Heart right ventricle (tissue), 16 donors: Measurements from ENCODE around the gene ARRDC1. TPM values are rescaled to one million over a fixed set of nuclear protein-coding genes. Genes with fewer than 3 reads are reported as not detected.

Experiments
- ATAC-seq, 8 donors: fragments of 200-7000 bp; cut with Tn5 transposase; one replicate each; pipeline ENCODE4 v1.9.1; 2020; ENCODE audit warnings: mild to moderate bottlenecking in 8 of 8, moderate library complexity in 8 of 8, moderate number of reproducible peaks in 1 of 8
- DNase-seq, 2 donors: peaks; one replicate each; pipeline ENCODE4 v3.0.0-alpha.2; 2020
- H3K27ac ChIP-seq, 10 donors: fragments of 200-600 bp; sonication (generic) in 2 of 10; one replicate each; pipeline versions ENCODE4 v1.5.0 to v1.8.0; 2020 to 2022; ENCODE audit warnings: mild to moderate bottlenecking in 3 of 10
- H3K27me3 ChIP-seq, 7 donors: fragments of 200-600 bp; one replicate each; pipeline ENCODE4 v1.8.0; 2021 to 2022; ENCODE audit warnings: mild to moderate bottlenecking in 2 of 7
- H3K36me3 ChIP-seq, 9 donors: fragments of 200-600 bp; sonication (generic) in 1 of 9; one replicate each; pipeline versions ENCODE4 v1.5.0 to v1.8.0; 2020 to 2022; ENCODE audit warnings: mild to moderate bottlenecking in 2 of 9
- H3K4me1 ChIP-seq, 9 donors: fragments of 200-600 bp; sonication (generic) in 1 of 9; one replicate each; pipeline versions ENCODE4 v1.5.0 to v1.8.0; 2020 to 2022; ENCODE audit warnings: mild to moderate bottlenecking in 4 of 9
- H3K4me3 ChIP-seq, 10 donors: fragments of 200-600 bp; sonication (generic) in 2 of 10; one replicate each; pipeline versions ENCODE4 v1.5.0 to v1.8.0; 2020 to 2022; ENCODE audit warnings: mild to moderate bottlenecking in 7 of 10, moderate library complexity in 2 of 10
- H3K9me3 ChIP-seq, 11 donors: fragments of 200-600 bp in 10 of 11; sonication (generic) in 2 of 11; one replicate each; pipeline versions ENCODE4 v1.5.0 to v1.8.0; 2013 to 2022; ENCODE audit warnings: mild to moderate bottlenecking in 2 of 11, control low read depth in 1 of 11, moderate library complexity in 1 of 11
- CTCF ChIP-seq, 9 donors: fragments of 200-600 bp; sonication (generic) in 2 of 9; IDR thresholded peaks; one replicate each; pipeline versions ENCODE4 v1.5.0 to v1.8.0; 2021 to 2022; ENCODE audit warnings: antibody characterized with exemption in 9 of 9, mild to moderate bottlenecking in 5 of 9, moderate library complexity in 1 of 9
- WGBS, 2 donors: extraction: QIAGEN DNeasy Blood & Tissue Kit; methylation state at CpG; one replicate each; pipeline ENCODE4 v1.1.7; 2013; ENCODE audit warnings: inconsistent platforms in 1 of 2; 5-methylcytosine and 5-hydroxymethylcytosine counted together
- intact Hi-C, 10 donors: fragments of 100-400 bp; cut with DNase I; formaldehyde crosslinking; loops; one replicate each; pipeline versions ENCODE4 v1.11.1 to v1.14.2; 2022
- polyA plus RNA-seq, 2 donors: library from polyadenylated mRNA; stranded (reverse); fragments of 200-250 nt; gene quantifications; one replicate each; pipeline ENCODE4 v1.2.3, GENCODE V29; 2013
- total RNA-seq, 10 donors: library from RNA; stranded (reverse); fragmentation: NEBNext Ultra II Directional in 3 of 10; extraction: Animal tissue kit (Norgen Biotek cat#: 25700) in 3 of 10; gene quantifications; one replicate each; pipeline versions ENCODE4 v1.2.1 to v1.2.4, GENCODE V29; 2021 to 2023
- donor health status: Arrhythmogenic right ventricular cardiomyopathy.
- donor health status: ischemic (EF 13 %, LVEDD 7.1; RV severe dilation, severe dysfunction).
- donor health status: healthy with polysubstance abuse.
- donor health status: DM: no; HTN: yes; CAD: no.
- donor health status: DM: no; HTN: no; CAD: no.
- donor health status: ischemic (EF 25% LVEDD 6.9; RV normal size, moderate dysfunction).
- donor health status: ischemic (EF 25% LVEDD 5.7; RV mildly dilated, moderate dysfunction).
- donor health status: healthy.
- donor health status: DM: yes; HTN: yes; CAD: no.
- donor health status: Ischemic cardiomyopathy.
- donor health status: ischemic (EF 35%, LVEDD 5.7; RV mildly dilated, moderate dysfunction).
- donor health status: nonischemic (EF 11% LVEDD 7.7; RV severe dilation, severe dysfunction).
- donor health status: DM: yes; HTN: yes; CAD: no.
- donor health status: PGD.
- donor health status: ischemic (EF 29% LVEDD 5.4; RV normal size, mild dysfunction).
- donor health status: nonischemic (EF 23%, LVEDD 6.1; RV moderate dilation, normal function).

ARRDC1 gene
- total and polyA plus RNA-seq, 12 donors: 10.3 to 93.1 (median 15.2) TPM

DNA sequence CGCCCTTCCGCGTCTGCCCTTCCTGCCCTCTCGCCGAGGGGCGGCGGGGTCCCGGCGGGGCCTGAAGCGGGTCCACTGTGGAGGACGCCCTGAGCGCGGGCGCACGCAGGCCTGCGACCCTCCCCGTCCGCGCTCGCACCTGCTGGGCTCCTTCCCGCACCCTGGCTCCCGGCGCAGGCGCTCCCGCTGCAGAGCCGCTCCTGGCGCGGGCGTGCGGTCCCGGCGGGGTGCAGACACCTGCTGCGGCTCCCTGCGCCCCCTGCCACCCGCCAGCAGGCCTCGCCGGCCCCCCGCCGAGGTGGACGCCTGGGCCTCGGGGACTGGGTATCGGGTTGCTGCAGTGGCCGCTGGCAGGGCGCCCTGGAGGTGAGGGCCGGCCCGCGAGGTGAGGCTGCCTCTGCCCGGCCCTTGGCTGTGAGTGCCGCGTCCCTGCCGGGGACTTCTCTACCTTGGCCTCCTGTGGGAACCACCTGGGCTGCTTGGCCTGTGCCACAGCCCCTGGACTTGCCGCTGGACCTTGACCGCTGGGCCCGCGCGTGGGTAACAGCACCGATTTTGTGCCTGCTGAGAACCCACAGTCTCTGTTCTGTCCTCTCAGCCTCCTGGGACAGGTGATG is 627 bp downstream of the ARRDC1 start:
- Histone ChIP-seq H3K4me3 (peak overlapping the region; percentile 64 to 90 (median 76)), H3K27ac (peak overlapping the region; percentile 80 to 95 (median 91)), H3K36me3 (peaks cover 0 to 5% (median 0%) of the 10 kb centered on the region in 9 donors), H3K4me1 (peaks cover 15 to 47% (median 30%) of the 10 kb centered on the region in 9 donors), H3K27me3 (no peaks in the 10 kb centered on the region), H3K9me3 (no peaks in the 10 kb centered on the region)
- DNase-seq: peak in 1 of 2 donors; percentile 55
- 3 to 5% methylated on average over 56 to 57 of the region's 57 CpGs for WGBS, 2 donors
- no peak for TF ChIP-seq CTCF (IDR thresholded peaks at IDR 0.05)
- ATAC-seq: peak in 3 of 8 donors; percentile 0 to 7 (median 5)
- intact Hi-C loops: loop anchor here in 1 of 10 donors (10.0 kb wide), 1 partner anchor 151 kb away; the partner anchor contains the start of gene NSMF

DNA sequence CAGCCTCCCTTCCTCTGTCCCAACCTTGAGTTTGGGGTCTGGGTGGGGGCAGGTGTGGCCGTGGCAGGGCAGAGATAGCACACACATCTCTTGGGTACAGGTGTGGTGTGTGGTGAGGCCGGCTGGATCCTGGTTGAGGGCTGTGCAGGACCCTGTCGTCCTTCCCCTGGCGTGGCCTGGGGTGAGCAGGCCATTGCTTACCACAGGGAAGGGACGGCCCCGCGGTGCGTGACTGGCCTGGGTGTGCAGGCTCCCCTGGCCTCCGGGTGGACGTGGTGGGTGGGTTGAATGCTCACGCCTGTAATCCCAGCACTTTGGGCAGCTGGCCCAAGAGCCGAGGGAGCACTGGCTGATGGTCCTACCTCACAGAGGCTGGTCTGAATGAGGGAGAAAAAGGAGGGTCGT is 1.2 kb downstream of the ARRDC1 start:
- H3K4me1 ChIP-seq: peaks cover 15 to 51% (median 36%) of the 10 kb centered on the region in 9 donors
- 27 to 28% methylated on average over 13 of the region's 13 CpGs for WGBS, 2 donors
- H3K27ac ChIP-seq: peak overlapping the region in 7 of 10 donors; percentile 54 to 95 (median 92)
- intact Hi-C loops: loop anchor here in 1 of 10 donors (10.0 kb wide), 1 partner anchor 152 kb away; the partner anchor contains the start of gene NSMF
- ATAC-seq: peak in 4 of 8 donors; percentile 0 to 8 (median 3)
- peak overlapping the region; percentile 64 to 90 (median 76) for H3K4me3 ChIP-seq
- H3K9me3 ChIP-seq: no peaks in the 10 kb centered on the region
- no peak for DNase-seq
- TF ChIP-seq CTCF (IDR thresholded peaks at IDR 0.05): no peak
- no peaks in the 10 kb centered on the region for H3K27me3 ChIP-seq
- peaks cover 0 to 5% (median 0%) of the 10 kb centered on the region in 9 donors for H3K36me3 ChIP-seq

GRCh38 chr9:137607141-137607857 is 1.8 kb downstream of the ARRDC1 start:
- WGBS, 2 donors: 28 to 31% methylated on average over 17 of the region's 17 CpGs
- Histone ChIP-seq H3K9me3 (no peaks in the 10 kb centered on the region), H3K27me3 (no peaks in the 10 kb centered on the region), H3K4me1 (peaks cover 20 to 55% (median 42%) of the 10 kb centered on the region in 9 donors), H3K4me3 (peak overlapping the region in 8 of 10 donors; percentile 64 to 85 (median 76)), H3K36me3 (peaks cover 0 to 5% (median 0%) of the 10 kb centered on the region in 9 donors), H3K27ac (peak overlapping the region in 7 of 10 donors; percentile 54 to 95 (median 91))
- no peak for DNase-seq
- peak in 4 of 8 donors; percentile 2 to 30 (median 18) for ATAC-seq
- intact Hi-C loops: loop anchor here in 1 of 10 donors (10.0 kb wide), 1 partner anchor 152 kb away; the partner anchor contains the start of gene NSMF
- no peak for TF ChIP-seq CTCF (IDR thresholded peaks at IDR 0.05)

- peaks cover 20 to 53% (median 47%) of the 10 kb centered on the region in 9 donors for H3K4me1 ChIP-seq
- intact Hi-C loops: loop anchor here in 1 of 10 donors (10.0 kb wide), 1 partner anchor 64 kb away; no protein-coding TSS in a partner anchor
- DNase-seq (no peak), ATAC-seq (no peak)
- peaks cover 0 to 35% (median 16%) of the 10 kb centered on the region in 9 donors for H3K36me3 ChIP-seq
- H3K27me3 ChIP-seq: no peaks in the 10 kb centered on the region
- 73 to 78% methylated on average over 6 of the region's 6 CpGs for WGBS, 2 donors
- peak overlapping the region in 1 of 10 donors; percentile 72 for H3K27ac ChIP-seq
- no peaks in the 10 kb centered on the region for H3K9me3 ChIP-seq
- H3K4me3 ChIP-seq: no peak overlapping the region
- no peak for TF ChIP-seq CTCF (IDR thresholded peaks at IDR 0.05)
Observed at GRCh38 chr9:137610944-137611343, 5.5 kb downstream of the ARRDC1 start.
